ENCODE data around the gene RPL10L.

The RPL10L gene

GRCh38 chr14:46651526-46652144, at the start of gene RPL10L:
Gene RPL10L, minus strand, starts transcription at chr14:46651781. Its CDS starts 45 bp downstream, at chr14:46651736.
- DNase-seq, result peak; percentile 3

- DNase-seq, result no peak
Observed at GRCh38 chr14:46691819-46692218, 40.2 kb upstream of the RPL10L start.

GRCh38 chr14:46686652-46687051, 35.1 kb upstream of the RPL10L start:
- peak; percentile 91 for DNase-seq

GRCh38 chr14:46672128-46672527, 20.5 kb upstream of the RPL10L start:
- no peak for DNase-seq

GRCh38 chr14:46663382-46663781, 11.8 kb upstream of the RPL10L start:
- no peak for DNase-seq

- peak; percentile 34 for DNase-seq
Observed at GRCh38 chr14:46661728-46662127, 10.1 kb upstream of the RPL10L start.

GRCh38 chr14:46653031-46653755, 1.6 kb upstream of the RPL10L start:
- DNase-seq, result peak; percentile 49

GRCh38 chr14:46646796-46647195, 4.8 kb downstream of the RPL10L start:
- DNase-seq, result no peak

GRCh38 chr14:46626876-46627275, 24.7 kb downstream of the RPL10L start:
- DNase-seq, result no peak

Data from OCI-M1 (cell line).